Peyer's patch (tissue), 4 donors: ENCODE measurements around the gene MVP.

ENCODE experiments used
- CTCF ChIP-seq, 6 experiments: fragments of 450-650 bp in 4 of 6; fragments of 200-600 bp in 2 of 6; sonication (generic) in 1 of 6; IDR thresholded peaks; one replicate each; pipeline ENCODE4 v1.5.1; 2017 to 2019; ENCODE audit warnings: antibody characterized with exemption in 6 of 6, mild to moderate bottlenecking in 3 of 6, moderate library complexity in 1 of 6
- POLR2A ChIP-seq, 2 donors: fragments of 450-650 bp; IDR thresholded peaks; one replicate each; pipeline ENCODE4 v1.5.1; 2017; ENCODE audit warnings: antibody characterized with exemption in 2 of 2, mild to moderate bottlenecking in 2 of 2, moderate library complexity in 2 of 2

DNA sequence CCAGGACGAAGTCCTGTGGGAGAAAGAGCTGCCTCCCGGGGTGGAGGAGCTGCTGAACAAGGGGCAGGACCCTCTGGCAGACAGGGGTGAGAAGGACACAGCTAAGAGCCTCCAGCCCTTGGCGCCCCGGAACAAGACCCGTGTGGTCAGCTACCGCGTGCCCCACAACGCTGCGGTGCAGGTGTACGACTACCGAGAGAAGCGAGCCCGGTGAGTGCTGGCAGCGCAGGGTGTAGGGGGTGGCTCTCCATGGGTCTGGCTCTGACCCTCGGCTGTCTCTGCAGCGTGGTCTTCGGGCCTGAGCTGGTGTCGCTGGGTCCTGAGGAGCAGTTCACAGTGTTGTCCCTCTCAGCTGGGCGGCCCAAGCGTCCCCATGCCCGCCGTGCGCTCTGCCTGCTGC lies 21.4 kb downstream of the MVP start:
- TF ChIP-seq CTCF (IDR thresholded peaks at IDR 0.05) (no peak), POLR2A (IDR thresholded peaks at IDR 0.05) (no peak)
